Calu3 (cell line): ENCODE data around the gene NRG2. TPM values are rescaled to one million over a fixed set of nuclear protein-coding genes. Genes with fewer than 3 reads are reported as not detected.

ENCODE experiments used
- BruUV-seq: library from RNA; stranded (reverse); fragments of 400-500 nt; replicated peaks from 2 replicates; lab custom pipeline; 2021; lab: Mats Ljungman, UMichigan
- CTCF ChIA-PET: fragments of 300-600 bp; sonication (Branson Sonifier 250); formaldehyde crosslinking; loops from one replicate; lab custom pipeline; 2022; ENCODE audit warnings: antibody characterized with exemption; lab: Charles Lee
- DNase-seq: peaks from one replicate; pipeline ENCODE4 v3.0.0; 2022
- H3K27ac Mint-ChIP-seq: one replicate; pipeline ENCODE4 v1.8.0; 2022; ENCODE audit warnings: mixed read lengths; ENCODE audit not compliant: unreplicated experiment
- H3K27me3 Mint-ChIP-seq: one replicate; pipeline ENCODE4 v1.8.0; 2022; ENCODE audit warnings: mixed read lengths; ENCODE audit not compliant: unreplicated experiment
- H3K36me3 Mint-ChIP-seq: one replicate; pipeline ENCODE4 v1.8.0; 2022; ENCODE audit warnings: mild to moderate bottlenecking, moderate library complexity, mixed read lengths; ENCODE audit not compliant: insufficient read depth, unreplicated experiment
- H3K4me1 Mint-ChIP-seq: one replicate; pipeline ENCODE4 v1.8.0; 2022; ENCODE audit warnings: mild to moderate bottlenecking, low read depth, mixed read lengths; ENCODE audit not compliant: unreplicated experiment
- H3K4me3 Mint-ChIP-seq: one replicate; pipeline ENCODE4 v1.8.0; 2022; ENCODE audit warnings: mild to moderate bottlenecking, low read depth, moderate library complexity, mixed read lengths; ENCODE audit not compliant: unreplicated experiment
- H3K9me3 Mint-ChIP-seq: one replicate; pipeline ENCODE4 v1.8.0; 2022; ENCODE audit warnings: low read depth, mixed read lengths; ENCODE audit not compliant: unreplicated experiment
- CTCF ChIP-seq: fragments of 200-600 bp; IDR thresholded peaks from one replicate; pipeline ENCODE4 v1.8.0; 2022; ENCODE audit warnings: antibody characterized with exemption; ENCODE audit not compliant: unreplicated experiment
- intact Hi-C: fragments of 100-400 bp; cut with micrococcal nuclease; formaldehyde crosslinking; loops from one replicate; pipeline ENCODE4 v1.10.0; 2022; ENCODE audit not compliant: unreplicated experiment
- total RNA-seq: library from RNA; stranded (reverse); gene quantifications from 2 replicates; pipeline ENCODE4 v1.2.3, GENCODE V29; 2022

NRG2 gene
- total RNA-seq, 1 experiment from 2014 or later, result 1.4 TPM

- DNase-seq, result no peak
- Mint-ChIP-seq H3K27ac (peak overlapping the region; percentile 16), H3K9me3 (no peaks in the 10 kb centered on the region), H3K36me3 (peaks cover 8% of the 10 kb centered on the region), H3K27me3 (peaks cover 72% of the 10 kb centered on the region), H3K4me1 (peaks cover 10% of the 10 kb centered on the region), H3K4me3 (peak overlapping the region; percentile 66)
- no peak for TF ChIP-seq CTCF
- intact Hi-C loops, result no loop called here
- no TSS peak for BruUV-seq
- CTCF ChIA-PET, result interaction anchor here (0.6 to 2.0 kb wide), 4 partner anchors 12 to 1703 kb away, joined by 3 to 10 read pairs (median 3); no protein-coding TSS in a partner anchor
These were observed 194.5 kb downstream of the NRG2 start for GRCh38 chr5:139848508-139849100.

GRCh38 chr5:139847790-139848507 lies 195.2 kb downstream of the NRG2 start:
- peak; percentile 78 for DNase-seq

GRCh38 chr5:139847091-139847490 lies 196.0 kb downstream of the NRG2 start:
- Mint-ChIP-seq H3K9me3 (no peaks in the 10 kb centered on the region), H3K4me1 (peaks cover 10% of the 10 kb centered on the region), H3K27ac (no peak overlapping the region), H3K36me3 (peaks cover 8% of the 10 kb centered on the region), H3K27me3 (peaks cover 86% of the 10 kb centered on the region), H3K4me3 (no peak overlapping the region)
- CTCF ChIA-PET, result interaction anchor here (1.2 kb wide), 1 partner anchor 60 kb away, joined by 7 read pairs; no protein-coding TSS in a partner anchor
- intact Hi-C loops, result no loop called here
- no TSS peak for BruUV-seq
- no peak for TF ChIP-seq CTCF
- DNase-seq, result no peak

More at GRCh38 chr5:139847790-139848507, 195.2 kb downstream of the NRG2 start:
- peaks cover 8% of the 10 kb centered on the region for H3K36me3 Mint-ChIP-seq
- no peaks in the 10 kb centered on the region for H3K9me3 Mint-ChIP-seq
- peaks cover 77% of the 10 kb centered on the region for H3K27me3 Mint-ChIP-seq
- no TSS peak for BruUV-seq
- no peak for TF ChIP-seq CTCF
- H3K4me1 Mint-ChIP-seq, result peaks cover 10% of the 10 kb centered on the region
- intact Hi-C loops, result no loop called here
- H3K27ac Mint-ChIP-seq, result no peak overlapping the region
- CTCF ChIA-PET, result interaction anchor here (0.5 to 1.2 kb wide), 3 partner anchors 61 to 64 kb away, joined by 3 to 7 read pairs (median 7); no protein-coding TSS in a partner anchor
- peak overlapping the region; percentile 66 for H3K4me3 Mint-ChIP-seq

GRCh38 chr5:139845846-139846681 lies 197.0 kb downstream of the NRG2 start:
- Mint-ChIP-seq H3K4me1 (peaks cover 10% of the 10 kb centered on the region), H3K36me3 (peaks cover 8% of the 10 kb centered on the region), H3K27ac (no peak overlapping the region), H3K27me3 (peaks cover 92% of the 10 kb centered on the region), H3K4me3 (no peak overlapping the region), H3K9me3 (no peaks in the 10 kb centered on the region)
- no TSS peak for BruUV-seq
- no peak for DNase-seq
- CTCF ChIA-PET, result interaction anchor here (0.7 to 1.7 kb wide), 3 partner anchors 47 to 126 kb away, joined by 3 to 6 read pairs (median 3); no protein-coding TSS in a partner anchor
- intact Hi-C loops, result no loop called here
- no peak for TF ChIP-seq CTCF
